K562 (cell line): ENCODE data around the gene FSTL4. TPM values are rescaled to one million over a fixed set of nuclear protein-coding genes. Genes with fewer than 3 reads are reported as not detected.

Source experiments
- ATAC-seq: fragments of 200-7000 bp; cut with Tn5 transposase; 3 replicates; pipeline ENCODE4 v1.9.1; 2020; ENCODE audit warnings: moderate library complexity
- BruUV-seq: library from RNA; stranded (reverse); fragments of 400-500 nt; replicated peaks from 2 replicates; lab custom pipeline; 2021; lab: Mats Ljungman, UMichigan
- CTCF ChIA-PET: fragments of 300-600 bp; formaldehyde crosslinking; extraction: SDS; loops from one replicate; lab custom pipeline; 2021; ENCODE audit warnings: low intra/inter-chr PET ratio; lab: Yijun Ruan, JAX
- POLR2A ChIA-PET: fragments of 300-600, 350-650 bp; sonication (Branson Sonifier 250); formaldehyde crosslinking; extraction: SDS; loops from one replicate; lab custom pipeline; 2021; ENCODE audit warnings: antibody characterized with exemption, inconsistent platforms; lab: Yijun Ruan, JAX
- DNase-seq, 4 experiments: peaks; one replicate each; pipeline versions ENCODE4 v3.0.0 to v3.0.0-alpha.2; 2011 to 2018; ENCODE audit warnings: low spot score in 3 of 4, mixed read lengths in 3 of 4; ENCODE audit errors: extremely low read depth in 1 of 4
- FAIRE-seq: peaks from 2 replicates; lab custom pipeline; 2011; peaks lifted over from hg19 to GRCh38; lab: Jason Lieb, UNC
- H2AFZ ChIP-seq: 2 replicates; pipeline ENCODE4 v1.6.0; 2011; ENCODE audit warnings: low read depth, low read length, control low read depth, inconsistent platforms
- H3K27ac ChIP-seq: fragments of 200-600 bp; 3 replicates; pipeline ENCODE4 v1.8.0; 2011; ENCODE audit warnings: low read depth, mild to moderate bottlenecking, control low read depth, inconsistent platforms, low read length, moderate library complexity, mixed read lengths; ENCODE audit errors: extremely low read depth
- H3K27me3 ChIP-seq, 2 experiments: fragments of 300-600 bp in 1 of 2; 2 replicates in 1 of 2; 3 replicates in 1 of 2; pipeline versions ENCODE4 v1.6.0 to v1.8.0; 2011; ENCODE audit warnings: inconsistent platforms in 2 of 2, low read length in 2 of 2, mild to moderate bottlenecking in 1 of 2, mixed read lengths in 1 of 2, moderate library complexity in 1 of 2; ENCODE audit not compliant: control insufficient read depth in 2 of 2, insufficient read depth in 2 of 2
- H3K36me3 ChIP-seq: fragments of 300-600 bp; 3 replicates; pipeline ENCODE4 v1.8.0; 2011; ENCODE audit warnings: mild to moderate bottlenecking, low read length, inconsistent platforms; ENCODE audit not compliant: control insufficient read depth, insufficient read depth
- H3K4me1 ChIP-seq, 2 experiments: fragments of 200-600 bp in 1 of 2; replicated peaks in 1 of 2; 2 replicates in 1 of 2; 3 replicates in 1 of 2; pipeline versions ENCODE4 v1.5.1 to v1.8.0; 2011; ENCODE audit warnings: inconsistent platforms in 2 of 2, low read length in 2 of 2, mild to moderate bottlenecking in 1 of 2, mixed read lengths in 1 of 2, moderate library complexity in 1 of 2; ENCODE audit not compliant: control insufficient read depth in 2 of 2, insufficient read depth in 2 of 2
- H3K4me2 ChIP-seq: 2 replicates; pipeline ENCODE4 v1.6.1; 2011; ENCODE audit warnings: low read length, control low read depth, inconsistent platforms, mixed read lengths; ENCODE audit not compliant: insufficient read depth
- H3K4me3 ChIP-seq: fragments of 200-600 bp; sonication (generic), shearing (Covaris generic); 2 replicates; pipeline ENCODE4 v1.5.1; 2016; ENCODE audit warnings: control low read depth, inconsistent platforms
- H3K79me2 ChIP-seq: fragments of 200-600 bp; 3 replicates; pipeline ENCODE4 v1.8.0; 2011; ENCODE audit warnings: low read length, inconsistent platforms; ENCODE audit not compliant: control insufficient read depth, insufficient read depth
- H3K9ac ChIP-seq, 2 experiments: 2 replicates each; pipeline versions ENCODE4 v1.6.0 to v1.6.1; 2011; ENCODE audit warnings: low read depth in 2 of 2, low read length in 2 of 2, control low read depth in 1 of 2, inconsistent platforms in 1 of 2, mild to moderate bottlenecking in 1 of 2, mixed read lengths in 1 of 2; ENCODE audit not compliant: insufficient read depth in 1 of 2
- H3K9me1 ChIP-seq: one replicate; pipeline ENCODE4 v1.6.0; 2011; ENCODE audit warnings: inconsistent platforms, mild to moderate bottlenecking, low read length, moderate library complexity; ENCODE audit not compliant: control insufficient read depth, insufficient read depth
- H3K9me3 ChIP-seq: replicated peaks from 2 replicates; pipeline ENCODE4 v1.5.1; 2011; ENCODE audit warnings: low read depth, low read length, inconsistent platforms; ENCODE audit not compliant: control insufficient read depth, insufficient read depth
- H4K20me1 ChIP-seq: replicated peaks from 2 replicates; pipeline ENCODE4 v1.6.1; 2011; ENCODE audit warnings: low read length, inconsistent platforms, mixed read lengths; ENCODE audit not compliant: control insufficient read depth, insufficient read depth
- CBX8 ChIP-seq: fragments of 200-600 bp; sonication (generic); IDR thresholded peaks from 2 replicates; pipeline ENCODE4 v1.6.1; 2012; ENCODE audit warnings: borderline replicate concordance, mixed run types, low read depth, mild to moderate bottlenecking, moderate library complexity, mixed read lengths, low read length, control low read depth, inconsistent platforms; ENCODE audit not compliant: poor library complexity, severe bottlenecking; ENCODE audit errors: extremely low read depth
- HDGF ChIP-seq: fragments of 450-650 bp; IDR thresholded peaks from 2 replicates; pipeline ENCODE4 v1.6.1; 2016
- KAT7 ChIP-seq: sonication (generic); formaldehyde crosslinking; IDR thresholded peaks from 2 replicates; pipeline ENCODE4 v1.8.0; 2022; ENCODE audit warnings: missing genetic modification reagents, mild to moderate bottlenecking, borderline replicate concordance
- MYBL2 ChIP-seq, 2 experiments: fragments of 450-650 bp in 1 of 2; sonication (generic) in 1 of 2; formaldehyde crosslinking in 1 of 2; IDR thresholded peaks; 2 replicates each; pipeline versions ENCODE4 v1.6.1 to v1.8.1; 2017 to 2022; ENCODE audit warnings: borderline replicate concordance in 1 of 2, inconsistent platforms in 1 of 2, low read depth in 1 of 2, mild to moderate bottlenecking in 1 of 2, missing genetic modification reagents in 1 of 2, moderate library complexity in 1 of 2
- PHF8 ChIP-seq: fragments of 200-600 bp; sonication (generic); IDR thresholded peaks from 2 replicates; pipeline ENCODE4 v1.6.1; 2012; ENCODE audit warnings: mixed run types, mild to moderate bottlenecking, inconsistent platforms, low read length, moderate library complexity, borderline replicate concordance
- RBFOX2 ChIP-seq: fragments of 200-400 bp; formaldehyde crosslinking; IDR thresholded peaks from 2 replicates; pipeline ENCODE4 v1.6.1; 2017; ENCODE audit warnings: low read depth, mild to moderate bottlenecking, low read length, moderate library complexity
- ZFPM2 ChIP-seq: fragments of 250-450 bp; sonication (Bioruptor Pico); IDR thresholded peaks from 2 replicates; pipeline ENCODE4 v1.5.1; 2022; ENCODE audit warnings: mild to moderate bottlenecking
- ZNF146 ChIP-seq: IDR thresholded peaks from one replicate; pipeline ENCODE4 v1.6.1; 2018; ENCODE audit warnings: missing compliant biosample characterization; ENCODE audit not compliant: unreplicated experiment
- WGBS: fragments of 100-300 bp; shearing (Covaris generic); methylation state at CpG from one replicate; pipeline ENCODE4 v1.1.6; 2016; ENCODE audit warnings: low coverage, mixed read lengths; ENCODE audit not compliant: insufficient coverage; ENCODE audit errors: missing lambda C conversion rate; 5-methylcytosine and 5-hydroxymethylcytosine counted together
- in situ Hi-C: fragments of 300-500 bp; cut with MboI; formaldehyde crosslinking; loops from 4 replicates; pipeline ENCODE4 v1.15.0; 2018; ENCODE audit warnings: inconsistent platforms, mixed read lengths
- intact Hi-C: fragments of 100-400 bp; cut with micrococcal nuclease; formaldehyde crosslinking; loops from 2 replicates; pipeline ENCODE4 v1.14.2; 2022
- polyA plus RNA-seq, 8 experiments: library from polyadenylated mRNA; depleted of rRNA in 4 of 8; stranded (reverse) in 5 of 8; unstranded in 3 of 8; fragments of >200 nt; fragmentation: Nextera tagmentation in 2 of 8; fragmentation: Illumina TruSeq in 1 of 8; extraction: Ambion mirVana in 2 of 8; extraction: Trizol in 1 of 8; gene quantifications; 2 replicates each; pipeline versions ENCODE4 v1.2.1 to v1.2.3, GENCODE V29; 2011 to 2014; ENCODE audit warnings: inconsistent platforms in 1 of 8, missing spikeins in 1 of 8
- total RNA-seq, 7 experiments: library from RNA; depleted of rRNA in 6 of 7; stranded (reverse); fragments of >200 nt in 6 of 7; fragmentation: Illumina TruSeq in 2 of 7; extraction: Trizol in 2 of 7; gene quantifications; 2 replicates each; pipeline versions ENCODE4 v1.2.1 to v1.2.3, GENCODE V29; 2011 to 2021; ENCODE audit warnings: low replicate concordance in 1 of 7
- TF ChIP-seq, protein P1 (sequence below): fragments of 200-800 bp; sonication (Bioruptor generic); IDR thresholded peaks from 2 replicates; pipeline ENCODE4 v1.6.1; 2017; ENCODE audit warnings: missing genetic modification characterization, missing compliant biosample characterization
- TF ChIP-seq, protein P2 (sequence below): sonication (generic); formaldehyde crosslinking; IDR thresholded peaks from 2 replicates; pipeline ENCODE4 v1.8.0; 2023; ENCODE audit warnings: mild to moderate bottlenecking, missing genetic modification reagents
- TF ChIP-seq, protein P3 (sequence below): fragments of 250-450 bp; sonication (Bioruptor Pico); IDR thresholded peaks from 2 replicates; pipeline ENCODE4 v1.4.0; 2020; ENCODE audit warnings: mild to moderate bottlenecking, moderate library complexity

FSTL4 gene
- total and polyA plus RNA-seq, 9 of the 15 experiments (the other 6 are each of a cell fraction or from before 2014, with no cell fraction given), result 0.08 to 0.18 (median 0.10) TPM; not detected in 5

DNA sequence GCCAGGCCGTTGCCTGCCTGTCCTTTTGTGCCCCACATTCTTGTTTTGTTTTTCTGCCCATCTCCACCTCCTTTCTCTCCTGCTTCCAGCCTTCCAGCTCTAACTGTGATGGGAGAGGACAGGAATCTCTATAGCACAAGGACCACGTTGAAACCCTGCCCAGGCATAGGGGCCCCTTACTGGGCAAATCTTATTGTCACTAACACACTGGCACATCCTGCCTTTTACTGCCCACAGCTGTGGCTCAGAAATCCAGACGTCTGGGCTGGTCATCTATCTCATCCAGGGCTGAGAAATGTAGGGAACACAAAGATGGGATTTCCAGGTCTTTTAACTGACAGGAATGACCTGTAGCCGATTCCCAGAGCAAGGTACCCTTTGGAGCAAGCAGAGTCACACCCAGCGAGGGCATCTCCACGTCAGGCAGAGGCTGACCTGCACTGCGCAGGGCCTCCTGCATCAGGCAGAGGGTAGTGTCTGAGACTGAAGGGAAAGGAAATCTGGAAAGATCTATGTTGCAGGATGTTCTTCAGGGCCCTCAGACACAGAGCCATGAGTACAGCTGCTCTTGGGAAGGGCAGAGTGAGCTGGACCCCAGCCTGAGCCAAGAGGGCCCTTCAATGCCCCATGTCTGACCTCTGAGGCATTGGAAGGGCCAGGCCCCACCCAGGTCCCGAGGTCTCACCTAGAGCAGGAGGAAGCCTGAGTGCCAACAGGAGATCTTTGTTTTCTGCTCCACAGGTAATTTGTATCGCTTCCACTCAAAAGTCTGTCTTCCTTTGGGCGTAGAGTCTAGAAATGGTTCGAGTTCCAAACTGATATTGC, 278.8 kb downstream of the FSTL4 start:
- H3K27me3 ChIP-seq, result peaks cover 16 to 76% of the 10 kb centered on the region in 2 experiments
- H3K9ac ChIP-seq, result no peak overlapping the region
- no peaks in the 10 kb centered on the region for H3K36me3 ChIP-seq
- FAIRE-seq (no peak), ATAC-seq (no peak), DNase-seq (no peak)
- no peaks in the 10 kb centered on the region for H3K79me2 ChIP-seq
- intact Hi-C loops, result no loop called here
- no peak overlapping the region for H2AFZ ChIP-seq
- H3K4me1 ChIP-seq, result no peaks in the 10 kb centered on the region
- H4K20me1 ChIP-seq, result 0 out of 2 replicates have a peak, but pooled peaks cover 3% of the 10 kb centered on the region
- POLR2A ChIA-PET, result interaction anchor here (0.9 kb wide), 1 partner anchor 11 kb away, joined by 3 read pairs; no protein-coding TSS in a partner anchor
- BruUV-seq, result no TSS peak
- H3K4me3 ChIP-seq, result no peak overlapping the region
- no peak overlapping the region for H3K27ac ChIP-seq
- no peaks in the 10 kb centered on the region for H3K9me1 ChIP-seq
- TF ChIP-seq PHF8, result no peak
- TF ChIP-seq, protein P1, sequence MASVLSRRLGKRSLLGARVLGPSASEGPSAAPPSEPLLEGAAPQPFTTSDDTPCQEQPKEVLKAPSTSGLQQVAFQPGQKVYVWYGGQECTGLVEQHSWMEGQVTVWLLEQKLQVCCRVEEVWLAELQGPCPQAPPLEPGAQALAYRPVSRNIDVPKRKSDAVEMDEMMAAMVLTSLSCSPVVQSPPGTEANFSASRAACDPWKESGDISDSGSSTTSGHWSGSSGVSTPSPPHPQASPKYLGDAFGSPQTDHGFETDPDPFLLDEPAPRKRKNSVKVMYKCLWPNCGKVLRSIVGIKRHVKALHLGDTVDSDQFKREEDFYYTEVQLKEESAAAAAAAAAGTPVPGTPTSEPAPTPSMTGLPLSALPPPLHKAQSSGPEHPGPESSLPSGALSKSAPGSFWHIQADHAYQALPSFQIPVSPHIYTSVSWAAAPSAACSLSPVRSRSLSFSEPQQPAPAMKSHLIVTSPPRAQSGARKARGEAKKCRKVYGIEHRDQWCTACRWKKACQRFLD (CRISPR knock-in tag), result no peak
- TF ChIP-seq KAT7 (CRISPR knock-in tag), result no peak
- TF ChIP-seq, protein P2, sequence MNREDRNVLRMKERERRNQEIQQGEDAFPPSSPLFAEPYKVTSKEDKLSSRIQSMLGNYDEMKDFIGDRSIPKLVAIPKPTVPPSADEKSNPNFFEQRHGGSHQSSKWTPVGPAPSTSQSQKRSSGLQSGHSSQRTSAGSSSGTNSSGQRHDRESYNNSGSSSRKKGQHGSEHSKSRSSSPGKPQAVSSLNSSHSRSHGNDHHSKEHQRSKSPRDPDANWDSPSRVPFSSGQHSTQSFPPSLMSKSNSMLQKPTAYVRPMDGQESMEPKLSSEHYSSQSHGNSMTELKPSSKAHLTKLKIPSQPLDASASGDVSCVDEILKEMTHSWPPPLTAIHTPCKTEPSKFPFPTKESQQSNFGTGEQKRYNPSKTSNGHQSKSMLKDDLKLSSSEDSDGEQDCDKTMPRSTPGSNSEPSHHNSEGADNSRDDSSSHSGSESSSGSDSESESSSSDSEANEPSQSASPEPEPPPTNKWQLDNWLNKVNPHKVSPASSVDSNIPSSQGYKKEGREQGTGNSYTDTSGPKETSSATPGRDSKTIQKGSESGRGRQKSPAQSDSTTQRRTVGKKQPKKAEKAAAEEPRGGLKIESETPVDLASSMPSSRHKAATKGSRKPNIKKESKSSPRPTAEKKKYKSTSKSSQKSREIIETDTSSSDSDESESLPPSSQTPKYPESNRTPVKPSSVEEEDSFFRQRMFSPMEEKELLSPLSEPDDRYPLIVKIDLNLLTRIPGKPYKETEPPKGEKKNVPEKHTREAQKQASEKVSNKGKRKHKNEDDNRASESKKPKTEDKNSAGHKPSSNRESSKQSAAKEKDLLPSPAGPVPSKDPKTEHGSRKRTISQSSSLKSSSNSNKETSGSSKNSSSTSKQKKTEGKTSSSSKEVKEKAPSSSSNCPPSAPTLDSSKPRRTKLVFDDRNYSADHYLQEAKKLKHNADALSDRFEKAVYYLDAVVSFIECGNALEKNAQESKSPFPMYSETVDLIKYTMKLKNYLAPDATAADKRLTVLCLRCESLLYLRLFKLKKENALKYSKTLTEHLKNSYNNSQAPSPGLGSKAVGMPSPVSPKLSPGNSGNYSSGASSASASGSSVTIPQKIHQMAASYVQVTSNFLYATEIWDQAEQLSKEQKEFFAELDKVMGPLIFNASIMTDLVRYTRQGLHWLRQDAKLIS, result no peak
- no peak for TF ChIP-seq MYBL2 (IDR thresholded peaks at IDR 0.05; ENCODE audit: low read depth)
- no peak for TF ChIP-seq MYBL2 (CRISPR knock-in tag; IDR thresholded peaks at IDR 0.05; ENCODE audit: borderline replicate concordance)
- TF ChIP-seq HDGF, result no peak
- TF ChIP-seq, protein P3, sequence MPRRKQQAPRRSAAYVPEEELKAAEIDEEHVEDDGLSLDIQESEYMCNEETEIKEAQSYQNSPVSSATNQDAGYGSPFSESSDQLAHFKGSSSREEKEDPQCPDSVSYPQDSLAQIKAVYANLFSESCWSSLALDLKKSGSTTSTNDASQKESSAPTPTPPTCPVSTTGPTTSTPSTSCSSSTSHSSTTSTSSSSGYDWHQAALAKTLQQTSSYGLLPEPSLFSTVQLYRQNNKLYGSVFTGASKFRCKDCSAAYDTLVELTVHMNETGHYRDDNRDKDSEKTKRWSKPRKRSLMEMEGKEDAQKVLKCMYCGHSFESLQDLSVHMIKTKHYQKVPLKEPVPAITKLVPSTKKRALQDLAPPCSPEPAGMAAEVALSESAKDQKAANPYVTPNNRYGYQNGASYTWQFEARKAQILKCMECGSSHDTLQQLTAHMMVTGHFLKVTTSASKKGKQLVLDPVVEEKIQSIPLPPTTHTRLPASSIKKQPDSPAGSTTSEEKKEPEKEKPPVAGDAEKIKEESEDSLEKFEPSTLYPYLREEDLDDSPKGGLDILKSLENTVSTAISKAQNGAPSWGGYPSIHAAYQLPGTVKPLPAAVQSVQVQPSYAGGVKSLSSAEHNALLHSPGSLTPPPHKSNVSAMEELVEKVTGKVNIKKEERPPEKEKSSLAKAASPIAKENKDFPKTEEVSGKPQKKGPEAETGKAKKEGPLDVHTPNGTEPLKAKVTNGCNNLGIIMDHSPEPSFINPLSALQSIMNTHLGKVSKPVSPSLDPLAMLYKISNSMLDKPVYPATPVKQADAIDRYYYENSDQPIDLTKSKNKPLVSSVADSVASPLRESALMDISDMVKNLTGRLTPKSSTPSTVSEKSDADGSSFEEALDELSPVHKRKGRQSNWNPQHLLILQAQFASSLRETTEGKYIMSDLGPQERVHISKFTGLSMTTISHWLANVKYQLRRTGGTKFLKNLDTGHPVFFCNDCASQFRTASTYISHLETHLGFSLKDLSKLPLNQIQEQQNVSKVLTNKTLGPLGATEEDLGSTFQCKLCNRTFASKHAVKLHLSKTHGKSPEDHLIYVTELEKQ (CRISPR knock-in tag), result no peak
- TF ChIP-seq ZNF146 (CRISPR knock-in tag), result no peak
- TF ChIP-seq CBX8, result no peak
- TF ChIP-seq RBFOX2, result no peak
- no peak for TF ChIP-seq ZFPM2 (CRISPR knock-in tag)
- no peak overlapping the region for H3K4me2 ChIP-seq
- no peaks in the 10 kb centered on the region for H3K9me3 ChIP-seq
- in situ Hi-C loops, result no loop called here
- 0% methylated on average over 11 of the region's 11 CpGs for WGBS
- CTCF ChIA-PET, result no interaction called here
